Hematopoietic multipotent progenitor cell treated with erythropoietin and hydrocortisone succinate and interleukin-3 and kit ligand, for 15 days (in vitro differentiated cells): ENCODE data around the gene CYP4F12.
"Not testable (repeated sequence)": the region's sequence is repeated elsewhere in the genome, so short reads cannot be mapped to it uniquely, and the experiment has no call there.

Experiments used
- DNase-seq: peaks from one replicate; pipeline ENCODE4 v3.0.0-alpha.2; 2015; ENCODE audit warnings: low spot score

The CYP4F12 gene

DNA sequence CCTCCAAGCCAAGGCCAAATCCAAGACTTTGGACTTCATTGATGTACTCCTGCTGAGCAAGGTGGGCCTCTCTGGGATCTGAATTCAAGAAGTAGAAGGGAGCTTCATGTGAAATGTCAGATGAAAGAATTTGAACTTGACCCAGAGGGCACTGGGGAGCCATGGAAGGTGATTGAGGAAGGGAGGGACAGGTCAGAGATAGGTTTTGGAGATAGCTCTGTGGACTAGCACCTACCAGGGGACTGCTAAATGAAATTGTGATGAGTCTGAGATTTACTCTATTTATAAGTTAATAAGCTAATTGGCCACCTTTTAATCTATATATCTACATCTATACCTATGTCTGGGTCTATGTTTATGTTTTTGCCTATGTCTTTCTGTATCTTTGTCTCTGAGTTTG is 22.8 kb upstream of the CYP4F12 start:
- not testable (repeated sequence) for DNase-seq

- no peak for DNase-seq
Measured at GRCh38 chr19:15651791-15652190, 21.1 kb upstream of the CYP4F12 start.

GRCh38 chr19:15652559-15653278 is 20.2 kb upstream of the CYP4F12 start:
- no peak for DNase-seq

DNA sequence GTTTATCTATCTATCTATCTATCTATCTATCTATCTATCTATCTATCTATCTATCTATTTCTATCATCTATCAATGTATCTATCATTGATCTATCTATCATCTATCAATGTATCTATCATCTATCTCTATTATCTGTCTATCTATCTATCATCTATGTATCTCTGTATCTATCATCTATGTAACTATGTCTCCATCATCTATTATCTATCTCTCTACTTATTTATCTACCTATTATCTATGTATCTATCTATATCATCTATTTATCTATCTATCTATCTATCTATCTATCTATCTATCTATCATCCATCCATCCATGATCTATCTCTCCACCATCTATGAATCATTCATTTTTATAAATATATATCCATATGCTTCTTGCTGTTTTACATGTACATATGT is 16.4 kb upstream of the CYP4F12 start:
- DNase-seq: no peak

- peak; percentile 15 for DNase-seq
Measured at GRCh38 chr19:15663247-15663646, 9.6 kb upstream of the CYP4F12 start.

DNA sequence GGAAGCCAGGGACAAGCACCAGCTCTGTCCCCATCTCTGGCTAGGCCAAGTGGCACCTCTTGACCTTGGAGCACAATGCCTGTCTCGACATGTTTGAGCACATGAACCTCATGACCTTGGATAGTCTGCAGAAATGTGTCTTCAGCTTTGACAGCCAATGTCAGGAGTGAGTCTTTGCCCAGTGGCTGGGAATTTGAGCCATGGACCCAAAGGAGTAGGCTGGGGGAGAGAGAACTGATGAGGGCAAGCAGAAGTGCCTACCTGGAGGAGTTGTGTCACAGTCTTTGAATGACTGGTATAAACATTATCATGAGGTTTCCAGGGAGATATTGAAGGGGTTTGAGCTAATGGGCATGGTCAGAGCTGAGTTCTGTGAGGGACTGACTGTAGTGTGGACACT is 6.7 kb upstream of the CYP4F12 start:
- no peak for DNase-seq

GRCh38 chr19:15666883-15667282 is 6.0 kb upstream of the CYP4F12 start:
- peak; percentile 42 for DNase-seq

DNA sequence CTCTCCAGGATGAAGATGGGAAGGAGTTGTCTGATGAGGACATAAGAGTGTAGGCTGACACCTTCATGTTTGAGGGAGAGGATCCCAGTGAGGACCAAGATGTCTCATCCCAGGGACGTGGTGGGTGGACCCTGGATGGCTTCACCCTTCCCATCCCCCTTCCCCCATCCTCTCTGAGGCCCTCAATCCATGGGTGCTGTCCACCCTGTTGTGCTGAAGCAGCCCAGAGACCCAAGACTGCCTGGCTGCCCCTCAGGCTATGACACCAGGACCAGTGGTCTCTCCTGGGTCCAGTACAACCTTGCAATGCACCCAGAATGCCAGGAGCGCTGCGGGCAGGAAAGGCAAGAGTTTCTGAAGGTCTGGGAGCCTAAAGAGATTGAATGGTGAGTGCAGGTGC is 3.4 kb upstream of the CYP4F12 start:
- no peak for DNase-seq

DNA sequence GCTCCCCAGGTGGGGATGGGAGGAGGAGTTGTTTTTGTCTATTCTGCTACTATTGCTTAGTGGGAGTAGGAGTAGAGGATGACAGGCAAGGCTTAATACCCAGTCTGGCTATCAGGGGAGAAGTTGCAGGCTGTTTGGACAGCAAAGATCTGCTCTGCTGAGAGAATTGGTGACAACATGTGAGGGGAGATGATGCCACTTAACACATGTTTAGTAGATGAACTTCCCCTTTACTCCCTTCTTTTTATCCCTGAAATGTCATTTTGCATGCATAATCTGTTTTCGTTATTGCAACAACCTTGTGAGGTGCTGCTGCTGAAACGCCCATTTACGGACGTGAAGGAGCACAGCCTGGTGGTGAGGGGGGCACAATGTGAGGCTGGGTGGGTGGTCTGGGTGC is 3.0 kb upstream of the CYP4F12 start:
- no peak for DNase-seq

DNA sequence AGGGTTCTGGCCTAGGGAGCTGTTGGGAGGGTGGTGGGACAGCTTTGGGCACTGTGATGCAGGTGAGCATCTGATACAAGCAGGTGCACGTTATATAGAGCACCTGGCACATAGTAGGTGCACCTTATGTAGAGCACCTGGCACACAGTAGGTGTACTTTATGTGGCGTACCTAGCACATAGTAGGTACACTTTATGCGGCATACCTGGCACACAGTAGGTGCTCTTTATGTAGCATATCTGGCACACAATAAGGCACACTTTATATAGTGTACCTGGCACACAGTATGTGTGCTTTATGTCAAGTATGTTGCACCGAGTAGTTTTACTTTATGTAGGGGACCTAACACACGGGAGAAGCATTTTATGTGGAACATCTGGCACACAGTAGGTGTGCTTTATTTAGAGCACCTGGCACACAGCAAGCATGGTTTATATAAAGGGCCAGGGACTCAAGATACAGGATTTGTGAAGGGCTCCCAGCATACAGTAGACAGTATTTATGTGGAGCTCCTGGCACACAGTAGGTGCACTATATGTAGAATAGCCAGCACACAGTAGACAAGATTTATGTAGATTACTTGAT is 1.6 kb upstream of the CYP4F12 start:
- DNase-seq: no peak

GRCh38 chr19:15671891-15672579 is 852 bp upstream of the CYP4F12 start:
- DNase-seq: no peak

DNA sequence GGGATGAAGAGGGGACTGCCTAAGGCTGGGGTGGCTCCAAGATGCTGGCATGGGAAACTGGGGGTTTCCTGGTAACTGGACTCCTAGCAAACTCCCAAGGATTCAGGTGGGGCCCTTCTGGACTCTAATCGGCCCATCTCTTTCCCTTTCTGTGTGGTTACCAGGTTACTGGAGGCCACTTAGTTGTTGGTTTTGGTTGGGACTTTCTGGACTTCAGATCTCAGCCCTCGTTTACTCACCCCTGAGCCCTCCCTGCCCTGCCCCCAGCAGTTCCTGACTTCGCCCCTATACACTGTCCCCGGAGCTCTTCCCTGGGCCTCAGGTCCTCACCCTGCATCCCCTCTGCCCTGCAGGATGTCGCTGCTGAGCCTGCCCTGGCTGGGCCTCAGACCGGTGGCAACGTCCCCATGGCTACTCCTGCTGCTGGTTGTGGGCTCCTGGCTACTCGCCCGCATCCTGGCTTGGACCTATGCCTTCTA is 328 bp downstream of the CYP4F12 start:
- no peak for DNase-seq

DNA sequence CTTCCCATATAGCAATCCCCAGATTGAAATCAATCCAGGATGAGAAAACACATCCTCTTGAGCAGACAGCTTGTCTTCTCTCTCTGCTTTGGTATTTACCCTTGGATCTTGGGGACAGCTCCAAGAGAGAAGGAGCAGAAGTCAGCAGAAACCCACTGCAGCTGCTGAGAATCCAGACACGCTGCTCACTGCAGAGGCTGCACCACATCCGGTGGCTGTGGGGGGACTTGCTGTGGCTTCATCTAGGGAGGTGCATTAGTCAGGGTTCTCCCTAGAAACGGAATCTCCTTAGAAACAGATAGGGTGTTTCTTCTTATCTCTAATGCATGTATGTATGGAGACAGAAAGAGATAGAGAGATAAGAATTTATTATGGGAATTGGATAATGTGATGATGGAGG is 2.7 kb downstream of the CYP4F12 start:
- no peak for DNase-seq

DNA sequence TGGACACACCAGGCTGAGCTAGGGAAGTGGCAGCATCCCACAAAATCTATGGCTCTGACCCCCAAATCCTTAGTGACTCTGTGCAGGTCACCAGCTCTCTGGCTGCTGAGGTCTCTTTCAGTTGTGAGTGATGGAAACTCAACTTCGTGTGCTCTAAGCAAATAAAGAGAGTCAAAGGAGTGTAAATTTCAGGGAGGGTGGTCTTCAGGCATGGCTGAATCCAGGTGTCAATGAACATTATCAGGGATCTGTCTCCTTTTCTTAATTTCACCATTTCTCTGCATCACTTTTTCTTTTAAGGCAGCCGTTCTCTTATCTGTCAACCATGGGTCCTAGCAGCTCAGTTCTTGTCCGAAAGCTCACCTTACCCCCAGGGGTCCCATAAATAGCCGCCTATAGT is 6.2 kb downstream of the CYP4F12 start:
- DNase-seq: no peak

DNA sequence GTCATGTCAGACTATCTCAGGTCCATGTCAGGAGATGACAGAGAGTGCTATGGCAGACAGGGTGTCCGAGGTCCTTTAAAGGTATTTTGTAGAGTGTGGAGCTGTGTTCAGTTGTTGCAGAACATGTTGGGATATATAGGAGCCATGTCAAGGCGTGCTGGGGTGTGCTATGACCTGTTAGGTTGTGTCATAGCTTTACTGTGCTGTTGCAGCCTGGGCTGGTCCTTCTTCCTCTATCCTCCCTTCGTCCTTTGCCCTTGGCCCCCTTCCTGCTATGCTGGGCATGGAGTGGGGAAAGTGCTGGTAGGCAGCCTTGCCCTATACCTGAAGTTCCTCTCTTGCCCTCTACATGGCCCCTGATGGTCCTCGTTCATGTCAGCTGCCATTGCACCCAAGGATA is 7.0 kb downstream of the CYP4F12 start:
- not testable (repeated sequence) for DNase-seq

- no peak for DNase-seq
Measured at GRCh38 chr19:15680478-15681322, 7.8 kb downstream of the CYP4F12 start.

GRCh38 chr19:15683411-15683810 is 10.5 kb downstream of the CYP4F12 start:
- no peak for DNase-seq

- DNase-seq: no peak
Measured at GRCh38 chr19:15684828-15685227, 11.9 kb downstream of the CYP4F12 start.

GRCh38 chr19:15696654-15697194 is 23.8 kb downstream of the CYP4F12 start:
- DNase-seq: no peak

- no peak for DNase-seq
Measured at GRCh38 chr19:15701757-15702533, 29.1 kb downstream of the CYP4F12 start.

- DNase-seq: peak; percentile 60
Measured at GRCh38 chr19:15702534-15702930, 29.6 kb downstream of the CYP4F12 start.
